Gastrocnemius medialis (tissue), 4 donors: ENCODE results near the gene CCM2L. TPM values are rescaled to one million over a fixed set of nuclear protein-coding genes. Genes with fewer than 3 reads are reported as not detected.

ENCODE experiments used
- ATAC-seq, 2 donors: fragments of 150-250 bp; one replicate each; pipeline ENCODE4 v1.9.1; 2016
- DNase-seq, 2 donors: peaks; one replicate each; pipeline ENCODE4 v3.0.0-alpha.2; 2019
- H3K27ac ChIP-seq, 4 donors: fragments of 200-600 bp; sonication (generic); 1 replicate in 1 of 4; 2 replicates in 3 of 4; pipeline ENCODE4 v1.5.1; 2016 to 2018; ENCODE audit warnings: mild to moderate bottlenecking in 2 of 4, moderate library complexity in 1 of 4
- H3K27me3 ChIP-seq, 3 donors: fragments of 200-600 bp; sonication (generic) in 2 of 3; 1 replicate in 1 of 3; 2 replicates in 2 of 3; pipeline versions ENCODE4 v1.5.1 to v1.6.0; 2016 to 2019; ENCODE audit warnings: mild to moderate bottlenecking in 1 of 3, moderate library complexity in 1 of 3
- H3K36me3 ChIP-seq, 2 donors: fragments of 200-600 bp; sonication (generic) in 1 of 2; one replicate each; pipeline ENCODE4 v1.5.1; 2017 to 2018
- H3K4me1 ChIP-seq, 2 donors: fragments of 200-600 bp; sonication (generic) in 1 of 2; one replicate each; pipeline ENCODE4 v1.5.1; 2016 to 2017; ENCODE audit warnings: mild to moderate bottlenecking in 2 of 2
- H3K4me3 ChIP-seq, 4 donors: fragments of 200-600 bp; sonication (generic) in 3 of 4; 1 replicate in 1 of 4; 2 replicates in 3 of 4; pipeline ENCODE4 v1.5.1; 2016 to 2019; ENCODE audit warnings: mild to moderate bottlenecking in 2 of 4
- H3K9me3 ChIP-seq, 3 donors: fragments of 200-600 bp; sonication (generic) in 2 of 3; 1 replicate in 1 of 3; 2 replicates in 2 of 3; pipeline ENCODE4 v1.5.1; 2016 to 2019
- CTCF ChIP-seq, 5 experiments: fragments of 450-650 bp in 3 of 5; fragments of 200-600 bp in 2 of 5; sonication (generic) in 2 of 5; IDR thresholded peaks in 4 of 5; conservative IDR thresholded peaks in 1 of 5; 1 replicate in 4 of 5; 2 replicates in 1 of 5; pipeline ENCODE4 v1.5.1; 2016 to 2019; ENCODE audit warnings: antibody characterized with exemption in 5 of 5, mild to moderate bottlenecking in 3 of 5, moderate library complexity in 3 of 5
- POLR2A ChIP-seq, 2 donors: fragments of 450-650 bp; IDR thresholded peaks; one replicate each; pipeline ENCODE4 v1.6.1; 2017; ENCODE audit warnings: antibody characterized with exemption in 2 of 2, mild to moderate bottlenecking in 2 of 2, moderate library complexity in 2 of 2
- in situ Hi-C, 4 donors: fragments of 200-750 bp; cut with MboI; loops; one replicate each; pipeline versions ENCODE4 v1.15.0 to v1.8.0; 2017; ENCODE audit warnings: low sequenced_read_pairs in 4 of 4
- intact Hi-C: fragments of 100-400 bp; cut with DNase I; formaldehyde crosslinking; loops from one replicate; pipeline ENCODE4 v1.15.1; 2023; ENCODE audit warnings: low total_unique reads
- total RNA-seq, 4 donors: library from RNA; depleted of rRNA; stranded (reverse); fragments of >200 nt; gene quantifications; one replicate each; pipeline versions ENCODE4 v1.1.0 to v1.2.3, GENCODE V29; 2016

CCM2L gene
- total RNA-seq, 4 donors from 2014 or later, result 2.2 to 5.8 (median 3.2) TPM

- Histone ChIP-seq H3K9me3 (no peaks in the 10 kb centered on the region), H3K36me3 (no peaks in the 10 kb centered on the region), H3K4me1 (no peaks in the 10 kb centered on the region), H3K27ac (no peak overlapping the region), H3K27me3 (peaks cover 24 to 37% (median 27%) of the 10 kb centered on the region in 3 donors), H3K4me3 (no peak overlapping the region)
- TF ChIP-seq CTCF (IDR thresholded peaks at IDR 0.05 in 4 of 5, conservative IDR thresholded peaks at IDR 0.05 in 1 of 5) (no peak), POLR2A (IDR thresholded peaks at IDR 0.05) (no peak)
- in situ Hi-C loops (no loop called here), intact Hi-C loops (no loop called here)
- no peak for ATAC-seq
- no peak for DNase-seq
Observed at GRCh38 chr20:32024683-32025295, 14.6 kb downstream of the CCM2L start.

GRCh38 chr20:32027643-32028042, 17.4 kb downstream of the CCM2L start:
- in situ Hi-C loops (no loop called here), intact Hi-C loops (no loop called here)
- Histone ChIP-seq H3K27ac (no peak overlapping the region), H3K4me1 (peaks cover 0 to 3% of the 10 kb centered on the region in 2 donors), H3K36me3 (no peaks in the 10 kb centered on the region), H3K4me3 (no peak overlapping the region), H3K9me3 (no peaks in the 10 kb centered on the region), H3K27me3 (peaks cover 7 to 12% (median 9%) of the 10 kb centered on the region in 3 donors)
- no peak for DNase-seq
- ATAC-seq, result no peak
- no peak for TF ChIP-seq CTCF (IDR thresholded peaks at IDR 0.05 in 4 of 5, conservative IDR thresholded peaks at IDR 0.05 in 1 of 5)
- no peak for TF ChIP-seq POLR2A (IDR thresholded peaks at IDR 0.05)

GRCh38 chr20:32028647-32029372, 18.6 kb downstream of the CCM2L start:
- Histone ChIP-seq H3K4me1 (peaks cover 0 to 3% of the 10 kb centered on the region in 2 donors), H3K4me3 (no peak overlapping the region), H3K36me3 (no peaks in the 10 kb centered on the region), H3K9me3 (no peaks in the 10 kb centered on the region), H3K27me3 (peaks cover 3 to 8% (median 5%) of the 10 kb centered on the region in 3 donors), H3K27ac (no peak overlapping the region)
- no peak for TF ChIP-seq CTCF (IDR thresholded peaks at IDR 0.05 in 4 of 5, conservative IDR thresholded peaks at IDR 0.05 in 1 of 5)
- TF ChIP-seq POLR2A (IDR thresholded peaks at IDR 0.05), result no peak
- intact Hi-C loops (no loop called here), in situ Hi-C loops (no loop called here)
- DNase-seq, result no peak
- ATAC-seq, result no peak

- ATAC-seq (no peak), DNase-seq (no peak)
- no peaks in the 10 kb centered on the region for H3K36me3 ChIP-seq
- H3K27ac ChIP-seq, result no peak overlapping the region
- intact Hi-C loops, result no loop called here
- no peak for TF ChIP-seq CTCF (IDR thresholded peaks at IDR 0.05 in 4 of 5, conservative IDR thresholded peaks at IDR 0.05 in 1 of 5)
- TF ChIP-seq POLR2A (IDR thresholded peaks at IDR 0.05), result no peak
- peaks cover 0 to 3% of the 10 kb centered on the region in 2 donors for H3K4me1 ChIP-seq
- peaks cover 6 to 10% (median 6%) of the 10 kb centered on the region in 3 donors for H3K27me3 ChIP-seq
- no peaks in the 10 kb centered on the region for H3K9me3 ChIP-seq
- in situ Hi-C loops, result no loop called here
- H3K4me3 ChIP-seq, result no peak overlapping the region
Observed at GRCh38 chr20:32029561-32029960, 19.3 kb downstream of the CCM2L start.
